K562 (cell line): ENCODE measurements around the gene PIGX. TPM values are rescaled to one million over a fixed set of nuclear protein-coding genes. Genes with fewer than 3 reads are reported as not detected.

Experiments
- BCL6 ChIP-seq: fragments of 250-450 bp; sonication (Bioruptor Pico); IDR thresholded peaks from 2 replicates; pipeline ENCODE4 v1.4.0; 2020
- DLX4 ChIP-seq: fragments of 250-450 bp; sonication (Bioruptor Pico); IDR thresholded peaks from 2 replicates; pipeline ENCODE4 v1.6.1; 2021; ENCODE audit warnings: mild to moderate bottlenecking
- DMBX1 ChIP-seq: fragments of 250-450 bp; sonication (Bioruptor Pico); IDR thresholded peaks from 2 replicates; pipeline ENCODE4 v1.8.0; 2022; ENCODE audit warnings: inconsistent platforms, mild to moderate bottlenecking, moderate library complexity, borderline replicate concordance
- EGR1 ChIP-seq: fragments of 450-650 bp; conservative IDR thresholded peaks from 2 replicates; pipeline ENCODE4 v1.6.1; 2017; ENCODE audit warnings: mild to moderate bottlenecking
- EP400 ChIP-seq: fragments of 450-650 bp; IDR thresholded peaks from 2 replicates; pipeline ENCODE4 v1.6.1; 2017; ENCODE audit warnings: antibody characterized with exemption, mild to moderate bottlenecking, moderate library complexity
- GTF2A2 ChIP-seq: IDR thresholded peaks from 2 replicates; pipeline ENCODE4 v1.6.1; 2016; ENCODE audit warnings: mild to moderate bottlenecking, missing genetic modification characterization, missing compliant biosample characterization
- HNRNPL ChIP-seq: fragments of 200-400 bp; formaldehyde crosslinking; IDR thresholded peaks from 2 replicates; pipeline ENCODE4 v1.6.1; 2017; ENCODE audit warnings: low read depth, mild to moderate bottlenecking, low read length
- KLF16 ChIP-seq: IDR thresholded peaks from 2 replicates; pipeline ENCODE4 v1.6.1; 2016; ENCODE audit warnings: antibody characterized with exemption
- MYC ChIP-seq, 2 experiments: fragments of 250-450 bp in 1 of 2; sonication (Bioruptor Pico) in 1 of 2; IDR thresholded peaks; 2 replicates each; pipeline versions ENCODE4 v1.5.1 to v1.6.1; 2012 to 2021; ENCODE audit warnings: low read depth in 2 of 2, borderline replicate concordance in 1 of 2, improper control_type of control experiment in 1 of 2, low read length in 1 of 2, mild to moderate bottlenecking in 1 of 2, moderate library complexity in 1 of 2
- NKRF ChIP-seq: fragments of 450-650 bp; IDR thresholded peaks from 2 replicates; pipeline ENCODE4 v1.6.1; 2016; ENCODE audit warnings: borderline replicate concordance
- RBM14 ChIP-seq: fragments of 200-400 bp; formaldehyde crosslinking; IDR thresholded peaks from 2 replicates; pipeline ENCODE4 v1.6.1; 2018; ENCODE audit warnings: low read depth, mild to moderate bottlenecking, low read length, moderate library complexity, borderline replicate concordance; ENCODE audit not compliant: insufficient read depth
- SREBF1 ChIP-seq: fragments of 150-350 bp; IDR thresholded peaks from 2 replicates; pipeline ENCODE4 v1.6.1; 2014; ENCODE audit warnings: antibody characterized with exemption, low read depth, low read length, borderline replicate concordance
- SREBF2 ChIP-seq: sonication (generic); formaldehyde crosslinking; IDR thresholded peaks from 2 replicates; pipeline ENCODE4 v1.4.0; 2020; ENCODE audit warnings: mild to moderate bottlenecking, missing genetic modification reagents
- STAT6 ChIP-seq: sonication (generic); formaldehyde crosslinking; IDR thresholded peaks from 2 replicates; pipeline ENCODE4 v1.8.1; 2023; ENCODE audit warnings: mild to moderate bottlenecking, missing genetic modification reagents
- TEAD2 ChIP-seq: fragments of 450-650 bp; IDR thresholded peaks from 2 replicates; pipeline ENCODE4 v1.6.1; 2016; ENCODE audit warnings: missing genetic modification characterization, control low read depth, missing compliant biosample characterization
- UBTF ChIP-seq, 2 experiments: IDR thresholded peaks; 2 replicates each; pipeline ENCODE4 v1.6.1; 2012; ENCODE audit warnings: improper control_type of control experiment in 2 of 2, low read depth in 2 of 2, low read length in 2 of 2, borderline replicate concordance in 1 of 2
- ZNF280B ChIP-seq: fragments of 250-450 bp; sonication (Bioruptor Pico); IDR thresholded peaks from 2 replicates; pipeline ENCODE4 v1.5.1; 2021; ENCODE audit warnings: mild to moderate bottlenecking
- ZSCAN32 ChIP-seq: fragments of 450-650 bp; formaldehyde crosslinking; IDR thresholded peaks from 2 replicates; pipeline ENCODE4 v1.4.0; 2020; ENCODE audit warnings: mild to moderate bottlenecking, moderate library complexity
- polyA plus RNA-seq, 8 experiments: library from polyadenylated mRNA; depleted of rRNA in 4 of 8; stranded (reverse) in 5 of 8; unstranded in 3 of 8; fragments of >200 nt; fragmentation: Nextera tagmentation in 2 of 8; fragmentation: Illumina TruSeq in 1 of 8; extraction: Ambion mirVana in 2 of 8; extraction: Trizol in 1 of 8; gene quantifications; 2 replicates each; pipeline versions ENCODE4 v1.2.1 to v1.2.3, GENCODE V29; 2011 to 2014; ENCODE audit warnings: inconsistent platforms in 1 of 8, missing spikeins in 1 of 8
- total RNA-seq, 7 experiments: library from RNA; depleted of rRNA in 6 of 7; stranded (reverse); fragments of >200 nt in 6 of 7; fragmentation: Illumina TruSeq in 2 of 7; extraction: Trizol in 2 of 7; gene quantifications; 2 replicates each; pipeline versions ENCODE4 v1.2.1 to v1.2.3, GENCODE V29; 2011 to 2021; ENCODE audit warnings: low replicate concordance in 1 of 7

PIGX gene
- total and polyA plus RNA-seq, 9 of the 15 experiments (the other 6 are each of a cell fraction or from before 2014, with no cell fraction given) = 3.7 to 36.3 (median 26.9) TPM

- TF ChIP-seq EP400 = peak; percentile 73; the same call in 1 of the 2 replicates
- TF ChIP-seq ZSCAN32 = no peak
- no peak for TF ChIP-seq DLX4 (CRISPR knock-in tag)
- peak; percentile 90 for TF ChIP-seq MYC (IDR thresholded peaks at IDR 0.05; ENCODE audit: low read depth, low read length)
- TF ChIP-seq MYC (CRISPR knock-in tag; IDR thresholded peaks at IDR 0.05; ENCODE audit: borderline replicate concordance, low read depth) = no peak
- TF ChIP-seq TEAD2 (tag) = no peak
- TF ChIP-seq RBM14 = no peak
- peak; percentile 87 to 93 for TF ChIP-seq UBTF (IDR thresholded peaks at IDR 0.05; ENCODE audit: borderline replicate concordance in 1 of 2, low read depth in 2 of 2, low read length in 2 of 2)
- TF ChIP-seq BCL6 (CRISPR knock-in tag) = no peak
- no peak for TF ChIP-seq SREBF1
- no peak for TF ChIP-seq STAT6 (CRISPR knock-in tag)
- TF ChIP-seq GTF2A2 (tag) = no peak
- peak; percentile 36 for TF ChIP-seq EGR1
- no peak for TF ChIP-seq KLF16
- no peak for TF ChIP-seq ZNF280B (CRISPR knock-in tag)
- no peak for TF ChIP-seq DMBX1
- TF ChIP-seq HNRNPL = no peak
- TF ChIP-seq NKRF = no peak
- TF ChIP-seq SREBF2 = no peak
Observed at GRCh38 chr3:196739671-196740480, 27.7 kb downstream of the PIGX start, which contains the start of gene PAK2 (continued).
